ENCODE measurements around the gene CHI3L2. TPM values are rescaled to one million over a fixed set of nuclear protein-coding genes. Genes with fewer than 3 reads are reported as not detected.
A peak's percentile ranks its signal among the peaks of the same experiment; 100 is the strongest.

CHI3L2 gene
- total and polyA plus RNA-seq, 12 donors = 0.78 to 9.4 (median 2.4) TPM; not detected in 1

- TF ChIP-seq CTCF (IDR thresholded peaks at IDR 0.05) = no peak
- intact Hi-C loops (cut with DNase I) = no loop called here
- peaks cover 8 to 29% (median 20%) of the 10 kb centered on the region in 7 donors for H3K27me3 ChIP-seq
Measured at GRCh38 chr1:111208921-111209320, 18.6 kb upstream of the CHI3L2 start.

GRCh38 chr1:111209622-111210021 lies 17.9 kb upstream of the CHI3L2 start:
- WGBS, 2 donors = 75 to 91% methylated on average over 4 of the region's 4 CpGs
- no peak for DNase-seq
- Histone ChIP-seq H3K36me3 (no peaks in the 10 kb centered on the region), H3K4me1 (peaks cover 0 to 42% (median 1%) of the 10 kb centered on the region in 9 donors), H3K27ac (no peak overlapping the region), H3K9me3 (no peaks in the 10 kb centered on the region), H3K27me3 (peaks cover under 1 to 22% (median 13%) of the 10 kb centered on the region in 7 donors), H3K4me3 (no peak overlapping the region)
- ATAC-seq = no peak
- intact Hi-C loops (cut with DNase I) = no loop called here
- TF ChIP-seq CTCF (IDR thresholded peaks at IDR 0.05) = no peak

More at GRCh38 chr1:111208921-111209320, 18.6 kb upstream of the CHI3L2 start:
- peaks cover 0 to 42% (median 8%) of the 10 kb centered on the region in 9 donors for H3K4me1 ChIP-seq
- ATAC-seq = no peak
- no peak overlapping the region for H3K27ac ChIP-seq
- no peaks in the 10 kb centered on the region for H3K9me3 ChIP-seq
- no peak overlapping the region for H3K4me3 ChIP-seq
- DNase-seq = no peak
- H3K36me3 ChIP-seq = no peaks in the 10 kb centered on the region
- WGBS, 2 donors = 54 to 76% methylated on average over 1 of the region's 1 CpG

- DNase-seq (no peak), ATAC-seq (no peak)
- Histone ChIP-seq H3K9me3 (no peaks in the 10 kb centered on the region), H3K36me3 (no peaks in the 10 kb centered on the region), H3K27ac (no peak overlapping the region), H3K4me1 (peaks cover 0 to 42% (median 0%) of the 10 kb centered on the region in 9 donors), H3K4me3 (no peak overlapping the region), H3K27me3 (peaks cover 0 to 16% (median 5%) of the 10 kb centered on the region in 7 donors)
- TF ChIP-seq CTCF (IDR thresholded peaks at IDR 0.05) = no peak
- intact Hi-C loops (cut with DNase I) = no loop called here
- 90 to 98% methylated on average over 1 of the region's 1 CpG for WGBS, 2 donors
Measured at GRCh38 chr1:111211921-111212320, 15.6 kb upstream of the CHI3L2 start.

GRCh38 chr1:111212634-111213335 lies 14.7 kb upstream of the CHI3L2 start:
- WGBS, 2 donors = 80% methylated on average over 5 of the region's 5 CpGs
- Histone ChIP-seq H3K27ac (peak overlapping the region in 1 of 10 donors; percentile 14), H3K27me3 (peaks cover 0 to 16% (median 3%) of the 10 kb centered on the region in 7 donors), H3K4me1 (peaks cover 0 to 50% (median 0%) of the 10 kb centered on the region in 9 donors), H3K9me3 (no peaks in the 10 kb centered on the region), H3K4me3 (no peak overlapping the region), H3K36me3 (no peaks in the 10 kb centered on the region)
- TF ChIP-seq CTCF (IDR thresholded peaks at IDR 0.05) = no peak
- DNase-seq (no peak), ATAC-seq (no peak)
- intact Hi-C loops (cut with DNase I) = no loop called here

Data from heart right ventricle (tissue), 16 donors.